A549 treated with Hydrocortisone at 1 μM for 4 hours (cell line): Measurements from ENCODE around the gene POU3F1. TPM values are rescaled to one million over a fixed set of nuclear protein-coding genes. Genes with fewer than 3 reads are reported as not detected.

Experiments used
- total RNA-seq: library from RNA; stranded (reverse); fragments of 200-300 nt; extraction: Qiagen RNA extraction; gene quantifications from 5 replicates; pipeline ENCODE4 v1.2.3, GENCODE V29; 2022

The POU3F1 gene
- total RNA-seq, result 0.07 TPM in 1 of 5 replicates, not detected in the others

GRCh38 chr1:38046333-38046883 is at the start of gene POU3F1:
Gene POU3F1, minus strand, starts transcription at chr1:38046793. Its CDS starts 50 bp downstream, at chr1:38046743.

GRCh38 chr1:38012363-38013226 is 34.0 kb downstream of the POU3F1 start, which contains the start of gene UTP11:
Gene UTP11, plus strand, starts transcription at chr1:38012734. Its CDS starts 69 bp downstream, at chr1:38012803.

GRCh38 chr1:38005195-38006007 is 41.2 kb downstream of the POU3F1 start, which contains the start of gene FHL3:
Gene FHL3, minus strand, starts transcription at chr1:38005514. Its CDS starts 6,102 bp downstream, at chr1:37999412.

Other genes starting within 250 kb of the POU3F1 start
- 33.2 to 68.0 TPM (median 58.3 TPM) in 5 replicates for gene C1orf122, start 239.0 kb downstream of the POU3F1 start, total RNA-seq
- gene YRDC, start 238.6 kb downstream of the POU3F1 start, total RNA-seq, result 12.0 to 18.8 TPM (median 17.6 TPM) in 5 replicates
- 3.9 to 5.9 TPM (median 4.7 TPM) in 5 replicates for gene MTF1, start 187.2 kb downstream of the POU3F1 start, total RNA-seq
- 3.9 to 5.2 TPM (median 4.4 TPM) in 5 replicates for gene INPP5B, start 99.7 kb downstream of the POU3F1 start, total RNA-seq
- 46.8 to 93.8 TPM (median 49.6 TPM) in 5 replicates for gene SF3A3, start 56.8 kb downstream of the POU3F1 start, total RNA-seq
- 9.1 to 10.9 TPM (median 9.6 TPM) in 5 replicates for gene FHL3, start 41.3 kb downstream of the POU3F1 start, total RNA-seq
- 40.6 to 71.1 TPM (median 40.8 TPM) in 5 replicates for gene UTP11, start 34.1 kb downstream of the POU3F1 start, total RNA-seq